SK-N-SH (cell line): Measurements from ENCODE around the gene LYRM4. TPM values are rescaled to one million over a fixed set of nuclear protein-coding genes. Genes with fewer than 3 reads are reported as not detected.
A peak's percentile ranks its signal among the peaks of the same experiment; 100 is the strongest.

ENCODE experiments used
- CTCF ChIA-PET: fragments of 300-600, 350-600 bp; formaldehyde crosslinking; extraction: SDS; loops from one replicate; lab custom pipeline; 2021; lab: Yijun Ruan, JAX
- POLR2A ChIA-PET: fragments of 350-600 bp; sonication (Branson Sonifier 250); formaldehyde crosslinking; extraction: SDS; loops from one replicate; lab custom pipeline; 2020; ENCODE audit warnings: antibody characterized with exemption, inconsistent platforms; lab: Yijun Ruan, JAX
- DNase-seq: peaks from one replicate; pipeline ENCODE4 v3.0.0; 2012
- H2AFZ ChIP-seq: fragments of 200-600 bp; sonication (generic); 2 replicates; pipeline ENCODE4 v1.8.1; 2016; ENCODE audit warnings: antibody characterized with exemption, mild to moderate bottlenecking, low read depth
- H3F3A ChIP-seq: fragments of 200-600 bp; sonication (generic); replicated peaks from 2 replicates; pipeline ENCODE3; 2016; ENCODE audit warnings: antibody characterized with exemption, mild to moderate bottlenecking; ENCODE audit not compliant: insufficient read depth
- H3K27ac ChIP-seq, 2 experiments: fragments of 200-500 bp in 1 of 2; fragments of 200-600 bp in 1 of 2; sonication (Bioruptor generic) in 1 of 2; sonication (generic), shearing (Covaris generic) in 1 of 2; 2 replicates each; pipeline versions ENCODE4 v1.5.1 to v1.6.1; 2014 to 2016; ENCODE audit warnings: low read depth in 2 of 2, inconsistent platforms in 1 of 2, low read length in 1 of 2, mild to moderate bottlenecking in 1 of 2, mixed read lengths in 1 of 2
- H3K27me3 ChIP-seq: fragments of 200-600 bp; sonication (generic), shearing (Covaris generic); 2 replicates; pipeline ENCODE4 v1.6.1; 2016; ENCODE audit warnings: mixed run types; ENCODE audit not compliant: insufficient read depth
- H3K36me3 ChIP-seq, 2 experiments: fragments of 200-500 bp in 1 of 2; fragments of 200-600 bp in 1 of 2; sonication (Bioruptor generic) in 1 of 2; sonication (generic) in 1 of 2; replicated peaks in 1 of 2; 2 replicates each; pipeline versions ENCODE3 to v1.5.1; 2014 to 2016; ENCODE audit warnings: low read length in 1 of 2, mild to moderate bottlenecking in 1 of 2; ENCODE audit not compliant: insufficient read depth in 2 of 2, control insufficient read depth in 1 of 2
- H3K4me1 ChIP-seq, 2 experiments: fragments of 200-500 bp in 1 of 2; fragments of 200-600 bp in 1 of 2; sonication (Bioruptor generic) in 1 of 2; sonication (generic), shearing (Covaris generic) in 1 of 2; 2 replicates each; pipeline versions ENCODE4 v1.5.1 to v1.6.1; 2014 to 2016; ENCODE audit warnings: low read depth in 1 of 2, low read length in 1 of 2, mixed run types in 1 of 2; ENCODE audit not compliant: insufficient read depth in 2 of 2, control insufficient read depth in 1 of 2
- H3K4me2 ChIP-seq: fragments of 200-600 bp; sonication (generic), shearing (Covaris generic); 2 replicates; pipeline ENCODE4 v1.6.1; 2017; ENCODE audit warnings: mixed run types
- H3K4me3 ChIP-seq, 2 experiments: fragments of 200-500 bp in 1 of 2; fragments of 200-600 bp in 1 of 2; sonication (Bioruptor generic) in 1 of 2; sonication (generic), shearing (Covaris generic) in 1 of 2; 2 replicates each; pipeline versions ENCODE4 v1.5.1 to v1.8.1; 2014 to 2016; ENCODE audit warnings: low read depth in 2 of 2, inconsistent platforms in 1 of 2, low read length in 1 of 2, mild to moderate bottlenecking in 1 of 2, mixed read lengths in 1 of 2, moderate library complexity in 1 of 2
- H3K79me2 ChIP-seq: fragments of 200-600 bp; sonication (generic); 2 replicates; pipeline ENCODE4 v1.8.1; 2017; ENCODE audit warnings: mild to moderate bottlenecking; ENCODE audit not compliant: insufficient read depth
- H3K9ac ChIP-seq: fragments of 200-600 bp; sonication (generic); 2 replicates; pipeline ENCODE4 v1.6.1; 2017; ENCODE audit warnings: mixed run types
- H3K9me2 ChIP-seq: fragments of 200-600 bp; sonication (generic); 2 replicates; pipeline ENCODE4 v1.6.1; 2017; ENCODE audit warnings: mixed run types
- H3K9me3 ChIP-seq: fragments of 200-600 bp; sonication (generic); 2 replicates; pipeline ENCODE4 v1.6.1; 2017; ENCODE audit warnings: mixed run types, mild to moderate bottlenecking, moderate library complexity
- H4K20me1 ChIP-seq: fragments of 200-600 bp; sonication (generic); 2 replicates; pipeline ENCODE4 v1.6.1; 2017; ENCODE audit warnings: mild to moderate bottlenecking, mixed run types; ENCODE audit not compliant: insufficient read depth
- CHD2 ChIP-seq: fragments of 150-350 bp; IDR thresholded peaks from 2 replicates; pipeline ENCODE4 v1.6.1; 2018; ENCODE audit warnings: low read length; ENCODE audit not compliant: partially characterized antibody
- ELF1 ChIP-seq: IDR thresholded peaks from 2 replicates; pipeline ENCODE4 v1.4.0; 2012
- FOSL2 ChIP-seq: IDR thresholded peaks from 2 replicates; pipeline ENCODE4 v1.4.0; 2012; ENCODE audit warnings: low read depth, mild to moderate bottlenecking, moderate library complexity, borderline replicate concordance
- FOXM1 ChIP-seq: IDR thresholded peaks from 2 replicates; pipeline ENCODE4 v1.4.0; 2012; ENCODE audit warnings: low read depth, mild to moderate bottlenecking
- GABPA ChIP-seq: IDR thresholded peaks from 2 replicates; pipeline ENCODE4 v1.4.0; 2012; ENCODE audit warnings: low read depth, mild to moderate bottlenecking
- IRF3 ChIP-seq: fragments of 150-350 bp; IDR thresholded peaks from 2 replicates; pipeline ENCODE4 v1.6.1; 2016; ENCODE audit warnings: mild to moderate bottlenecking, low read depth, low read length
- JUND ChIP-seq: IDR thresholded peaks from 2 replicates; pipeline ENCODE4 v1.4.0; 2012
- MAX ChIP-seq: IDR thresholded peaks from 2 replicates; pipeline ENCODE4 v1.4.0; 2012; ENCODE audit warnings: low read depth
- PBX3 ChIP-seq: IDR thresholded peaks from 2 replicates; pipeline ENCODE4; 2012
- POLR2AphosphoS5 ChIP-seq: IDR thresholded peaks from 2 replicates; pipeline ENCODE4 v1.6.1; 2012; ENCODE audit warnings: low read depth, low read length
- RCOR1 ChIP-seq: fragments of 150-350 bp; IDR thresholded peaks from 2 replicates; pipeline ENCODE4 v1.6.1; 2017; ENCODE audit warnings: antibody characterized with exemption, low read length
- RFX5 ChIP-seq: IDR thresholded peaks from 2 replicates; pipeline ENCODE4 v1.6.1; 2012; ENCODE audit warnings: mild to moderate bottlenecking, improper control_type of control experiment, low read length
- RXRA ChIP-seq: IDR thresholded peaks from 2 replicates; pipeline ENCODE4 v1.4.0; 2012; ENCODE audit warnings: low read depth, mild to moderate bottlenecking, borderline replicate concordance
- SIN3A ChIP-seq: IDR thresholded peaks from 2 replicates; pipeline ENCODE4 v1.6.1; 2012; ENCODE audit warnings: low read depth, mild to moderate bottlenecking, low read length, moderate library complexity, borderline replicate concordance
- TEAD4 ChIP-seq: IDR thresholded peaks from 2 replicates; pipeline ENCODE4 v1.4.0; 2012; ENCODE audit warnings: mild to moderate bottlenecking, borderline replicate concordance; ENCODE audit not compliant: insufficient read depth
- USF2 ChIP-seq: fragments of 150-350 bp; IDR thresholded peaks from 2 replicates; pipeline ENCODE4 v1.6.1; 2017; ENCODE audit warnings: antibody characterized with exemption, low read length, low read depth, borderline replicate concordance
- YY1 ChIP-seq: IDR thresholded peaks from 2 replicates; pipeline ENCODE4 v1.4.0; 2012; ENCODE audit warnings: low read depth, mild to moderate bottlenecking
- ZBTB33 ChIP-seq: IDR thresholded peaks from 2 replicates; pipeline ENCODE4 v1.4.0; 2012; ENCODE audit warnings: low read depth, borderline replicate concordance
- WGBS: methylation state at CpG from one replicate; pipeline ENCODE4 v1.1.6; 2017; ENCODE audit warnings: low lambda C conversion rate; 5-methylcytosine and 5-hydroxymethylcytosine counted together
- polyA plus RNA-seq, 3 experiments: library from polyadenylated mRNA; depleted of rRNA; stranded (reverse); fragments of >200 nt; gene quantifications; 2 replicates each; pipeline ENCODE4 v1.2.3, GENCODE V29; 2012

LYRM4 gene
- polyA plus RNA-seq, 1 of the 3 experiments (the other 2 are of a cell fraction): 37.2 TPM

GRCh38 chr6:5085648-5086293, 175.0 kb downstream of the LYRM4 start:
- H4K20me1 ChIP-seq: no peaks in the 10 kb centered on the region
- no peaks in the 10 kb centered on the region for H3K9me2 ChIP-seq
- H3K79me2 ChIP-seq: no peaks in the 10 kb centered on the region
- no CpG with 5 or more reads among the region's 74 CpGs for WGBS
- peak overlapping the region; percentile 83; the same call in 1 of the 2 replicates for H2AFZ ChIP-seq
- ChIA-PET CTCF (interaction anchor here (0.7 kb wide), 1 partner anchor 1665 kb away, joined by 3 read pairs; no protein-coding TSS in a partner anchor), POLR2A (no interaction called here)
- peak overlapping the region; percentile 92 for H3K4me2 ChIP-seq
- DNase-seq: peak; percentile 76
- no peaks in the 10 kb centered on the region for H3K27me3 ChIP-seq
- peak; percentile 53; the same call in 1 of the 2 replicates for TF ChIP-seq MAX
- TF ChIP-seq FOSL2: no peak
- no peak for TF ChIP-seq SIN3A
- no peak for TF ChIP-seq POLR2AphosphoS5
- TF ChIP-seq RXRA: no peak
- no peak overlapping the region for H3K27ac ChIP-seq
- H3K9ac ChIP-seq: no peak overlapping the region
- H3K36me3 ChIP-seq: no peaks in the 10 kb centered on the region
- peak overlapping the region; percentile 52 to 69 for H3K4me3 ChIP-seq
- peaks cover 0 to 8% of the 10 kb centered on the region in 2 experiments; a peak in 1 of 4 replicates for H3K4me1 ChIP-seq
- H3F3A ChIP-seq: no peaks in the 10 kb centered on the region
- no peaks in the 10 kb centered on the region for H3K9me3 ChIP-seq

- H3K4me2 ChIP-seq: peak within 1 kb of the TSS; percentile 92
- WGBS: 2% methylated on average over 9 of the region's 83 CpGs
Measured at GRCh38 chr6:5084781-5085647, 175.7 kb downstream of the LYRM4 start, which contains the start of gene PPP1R3G. Gene PPP1R3G (plus strand): TSS chr6:5085341. CDS start chr6:5085486, 145 bp downstream.

More at GRCh38 chr6:5084781-5085647, 175.7 kb downstream of the LYRM4 start, which contains the start of gene PPP1R3G:
- no peaks in the 10 kb centered on the region for H3K9me2 ChIP-seq
- DNase-seq: peak; percentile 60
- H3K4me3 ChIP-seq: peak within 1 kb of the TSS; percentile 52 to 69
- H4K20me1 ChIP-seq: no peaks in the 10 kb centered on the region
- H3K27ac ChIP-seq: no peak within 1 kb of the TSS
- CTCF ChIA-PET: no interaction called here
- H3K79me2 ChIP-seq: no peaks in the 10 kb centered on the region
- H3K9me3 ChIP-seq: no peaks in the 10 kb centered on the region
- POLR2A ChIA-PET: no interaction called here
- TF ChIP-seq IRF3 (no peak), USF2 (no peak), RXRA (no peak), CHD2 (no peak), FOXM1 (no peak), RFX5 (no peak), ZBTB33 (no peak), ELF1 (no peak), GABPA (no peak), RCOR1 (no peak), YY1 (no peak), TEAD4 (no peak), POLR2AphosphoS5 (no peak), PBX3 (no peak), JUND (no peak)
- peak within 1 kb of the TSS; percentile 83; the same call in 1 of the 2 replicates for H2AFZ ChIP-seq
- H3K27me3 ChIP-seq: no peaks in the 10 kb centered on the region
- H3F3A ChIP-seq: no peaks in the 10 kb centered on the region
- peaks cover 0 to 8% of the 10 kb centered on the region in 2 experiments; a peak in 1 of 4 replicates for H3K4me1 ChIP-seq
- H3K9ac ChIP-seq: peak within 1 kb of the TSS; percentile 39
- H3K36me3 ChIP-seq: no peaks in the 10 kb centered on the region
